ENCODE data around the gene PPEF1.

Gene PPEF1, protein sequence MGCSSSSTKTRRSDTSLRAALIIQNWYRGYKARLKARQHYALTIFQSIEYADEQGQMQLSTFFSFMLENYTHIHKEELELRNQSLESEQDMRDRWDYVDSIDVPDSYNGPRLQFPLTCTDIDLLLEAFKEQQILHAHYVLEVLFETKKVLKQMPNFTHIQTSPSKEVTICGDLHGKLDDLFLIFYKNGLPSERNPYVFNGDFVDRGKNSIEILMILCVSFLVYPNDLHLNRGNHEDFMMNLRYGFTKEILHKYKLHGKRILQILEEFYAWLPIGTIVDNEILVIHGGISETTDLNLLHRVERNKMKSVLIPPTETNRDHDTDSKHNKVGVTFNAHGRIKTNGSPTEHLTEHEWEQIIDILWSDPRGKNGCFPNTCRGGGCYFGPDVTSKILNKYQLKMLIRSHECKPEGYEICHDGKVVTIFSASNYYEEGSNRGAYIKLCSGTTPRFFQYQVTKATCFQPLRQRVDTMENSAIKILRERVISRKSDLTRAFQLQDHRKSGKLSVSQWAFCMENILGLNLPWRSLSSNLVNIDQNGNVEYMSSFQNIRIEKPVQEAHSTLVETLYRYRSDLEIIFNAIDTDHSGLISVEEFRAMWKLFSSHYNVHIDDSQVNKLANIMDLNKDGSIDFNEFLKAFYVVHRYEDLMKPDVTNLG

GRCh38 chrX:18707426-18708049, at the start of gene PPEF1:
PPEF1 (plus strand) TSS chrX:18707645; CDS start chrX:18707781, 136 bp downstream.
- H3K27ac ChIP-seq: no peak within 1 kb of the TSS
- POLR2A ChIA-PET (ENCODE audit: low non-redundant PET): no interaction called here
- no peak for DNase-seq (ENCODE audit: low spot score)
- TF ChIP-seq, protein P1, sequence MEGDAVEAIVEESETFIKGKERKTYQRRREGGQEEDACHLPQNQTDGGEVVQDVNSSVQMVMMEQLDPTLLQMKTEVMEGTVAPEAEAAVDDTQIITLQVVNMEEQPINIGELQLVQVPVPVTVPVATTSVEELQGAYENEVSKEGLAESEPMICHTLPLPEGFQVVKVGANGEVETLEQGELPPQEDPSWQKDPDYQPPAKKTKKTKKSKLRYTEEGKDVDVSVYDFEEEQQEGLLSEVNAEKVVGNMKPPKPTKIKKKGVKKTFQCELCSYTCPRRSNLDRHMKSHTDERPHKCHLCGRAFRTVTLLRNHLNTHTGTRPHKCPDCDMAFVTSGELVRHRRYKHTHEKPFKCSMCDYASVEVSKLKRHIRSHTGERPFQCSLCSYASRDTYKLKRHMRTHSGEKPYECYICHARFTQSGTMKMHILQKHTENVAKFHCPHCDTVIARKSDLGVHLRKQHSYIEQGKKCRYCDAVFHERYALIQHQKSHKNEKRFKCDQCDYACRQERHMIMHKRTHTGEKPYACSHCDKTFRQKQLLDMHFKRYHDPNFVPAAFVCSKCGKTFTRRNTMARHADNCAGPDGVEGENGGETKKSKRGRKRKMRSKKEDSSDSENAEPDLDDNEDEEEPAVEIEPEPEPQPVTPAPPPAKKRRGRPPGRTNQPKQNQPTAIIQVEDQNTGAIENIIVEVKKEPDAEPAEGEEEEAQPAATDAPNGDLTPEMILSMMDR (conservative IDR thresholded peaks at IDR 0.05; ENCODE audit: low read depth): no peak
- CTCF ChIA-PET: no interaction called here

- DNase-seq (ENCODE audit: low spot score): no peak
- CTCF ChIA-PET: interaction anchor here (0.5 kb wide), 1 partner anchor 948 kb away, joined by 3 read pairs; no protein-coding TSS in a partner anchor
- POLR2A ChIA-PET (ENCODE audit: low non-redundant PET): no interaction called here
- TF ChIP-seq, protein P1 (conservative IDR thresholded peaks at IDR 0.05; ENCODE audit: low read depth): no peak
- H3K27ac ChIP-seq: no peak overlapping the region
Observed at GRCh38 chrX:18661273-18661672, 46.2 kb upstream of the PPEF1 start.

GRCh38 chrX:18664947-18665346, 42.5 kb upstream of the PPEF1 start:
- no peak for DNase-seq (ENCODE audit: low spot score)
- ChIA-PET CTCF (no interaction called here), POLR2A (ENCODE audit: low non-redundant PET) (no interaction called here)
- TF ChIP-seq, protein P1 (conservative IDR thresholded peaks at IDR 0.05; ENCODE audit: low read depth): no peak
- no peak overlapping the region for H3K27ac ChIP-seq

- POLR2A ChIA-PET (ENCODE audit: low non-redundant PET): no interaction called here
- CTCF ChIA-PET: interaction anchor here (0.8 kb wide), 1 partner anchor 10 kb away, joined by 3 read pairs; no protein-coding TSS in a partner anchor
- TF ChIP-seq, protein P1 (conservative IDR thresholded peaks at IDR 0.05; ENCODE audit: low read depth): no peak
- no peak overlapping the region for H3K27ac ChIP-seq
- DNase-seq (ENCODE audit: low spot score): no peak
Observed at GRCh38 chrX:18666614-18667013, 40.8 kb upstream of the PPEF1 start.

GRCh38 chrX:18668071-18668835, 39.2 kb upstream of the PPEF1 start:
- DNase-seq (ENCODE audit: low spot score): no peak
- POLR2A ChIA-PET (ENCODE audit: low non-redundant PET): no interaction called here

More at GRCh38 chrX:18668071-18668835, 39.2 kb upstream of the PPEF1 start:
- CTCF ChIA-PET: no interaction called here
- TF ChIP-seq, protein P1 (conservative IDR thresholded peaks at IDR 0.05; ENCODE audit: low read depth): no peak
- no peak overlapping the region for H3K27ac ChIP-seq
